HepG2 (cell line): ENCODE measurements around the gene ZNF747. TPM values are rescaled to one million over a fixed set of nuclear protein-coding genes. Genes with fewer than 3 reads are reported as not detected.
"Not testable (repeated sequence)": the region's sequence is repeated elsewhere in the genome, so short reads cannot be mapped to it uniquely, and the experiment has no call there.

ENCODE experiments used
- ATAC-seq: fragments of 200-7000 bp; cut with Tn5 transposase; 3 replicates; pipeline ENCODE4 v1.9.1; 2020; ENCODE audit warnings: mild to moderate bottlenecking, moderate library complexity
- BruUV-seq: library from RNA; stranded (reverse); fragments of 400-500 nt; replicated peaks from 2 replicates; lab custom pipeline; 2021; lab: Mats Ljungman, UMichigan
- CTCF ChIA-PET: fragments of 300-600 bp; formaldehyde crosslinking; extraction: SDS; loops from one replicate; lab custom pipeline; 2021; ENCODE audit warnings: low total read pairs, inconsistent platforms, low intra/inter-chr PET ratio; lab: Yijun Ruan, JAX
- POLR2A ChIA-PET: fragments of 350-600 bp; sonication (Branson Sonifier 250); formaldehyde crosslinking; loops from one replicate; lab custom pipeline; 2020; ENCODE audit warnings: antibody characterized with exemption, inconsistent platforms; lab: Yijun Ruan, JAX
- DNase-seq: peaks from one replicate; pipeline ENCODE4 v3.0.0-alpha.2; 2015; ENCODE audit warnings: low spot score
- FAIRE-seq: peaks from 3 replicates; lab custom pipeline; 2011; peaks lifted over from hg19 to GRCh38; lab: Jason Lieb, UNC
- H2AFZ ChIP-seq: one replicate; pipeline ENCODE4 v1.6.1; 2011; ENCODE audit warnings: low read length, inconsistent platforms
- H3K27ac ChIP-seq: fragments of 300-600 bp; 3 replicates; pipeline ENCODE4 v1.8.0; 2011; ENCODE audit warnings: mixed run types, mild to moderate bottlenecking, mixed read lengths, low read length, inconsistent platforms; ENCODE audit not compliant: insufficient read depth; ENCODE audit errors: extremely low read length
- H3K27me3 ChIP-seq, 2 experiments: fragments of 200-600 bp in 1 of 2; 2 replicates in 1 of 2; 3 replicates in 1 of 2; pipeline versions ENCODE4 v1.6.0 to v1.8.0; 2011; ENCODE audit warnings: low read length in 2 of 2, mild to moderate bottlenecking in 2 of 2, moderate library complexity in 2 of 2, inconsistent platforms in 1 of 2; ENCODE audit not compliant: insufficient read depth in 2 of 2, control insufficient read depth in 1 of 2
- H3K36me3 ChIP-seq, 2 experiments: fragments of 200-600 bp in 1 of 2; replicated peaks in 1 of 2; 2 replicates in 1 of 2; 3 replicates in 1 of 2; pipeline versions ENCODE4 v1.5.1 to v1.8.0; 2011; ENCODE audit warnings: low read length in 2 of 2, inconsistent platforms in 1 of 2; ENCODE audit not compliant: insufficient read depth in 2 of 2, control insufficient read depth in 1 of 2
- H3K4me1 ChIP-seq: 2 replicates; pipeline ENCODE4 v1.5.1; 2012; ENCODE audit warnings: low read length, inconsistent platforms; ENCODE audit not compliant: insufficient read depth
- H3K4me2 ChIP-seq: 2 replicates; pipeline ENCODE4 v1.6.0; 2011; ENCODE audit warnings: low read depth, low read length, inconsistent platforms
- H3K4me3 ChIP-seq, 3 experiments: fragments of 200-600 bp in 1 of 3; sonication (generic), shearing (Covaris generic) in 1 of 3; replicated peaks in 1 of 3; 2 replicates each; pipeline ENCODE4 v1.5.1; 2011 to 2016; ENCODE audit warnings: low read length in 3 of 3, inconsistent platforms in 2 of 3, low read depth in 2 of 3, mild to moderate bottlenecking in 2 of 3, control low read depth in 1 of 3, mixed read lengths in 1 of 3; ENCODE audit not compliant: insufficient read depth in 1 of 3
- H3K79me2 ChIP-seq: one replicate; pipeline ENCODE4 v1.6.1; 2011; ENCODE audit warnings: low read length, inconsistent platforms; ENCODE audit not compliant: insufficient read depth
- H3K9ac ChIP-seq: 2 replicates; pipeline ENCODE4 v1.6.0; 2011; ENCODE audit warnings: mild to moderate bottlenecking, low read depth, low read length, inconsistent platforms; ENCODE audit not compliant: insufficient read depth
- H3K9me3 ChIP-seq: 2 replicates; pipeline ENCODE4 v1.5.1; 2012; ENCODE audit warnings: mild to moderate bottlenecking, low read length
- H4K20me1 ChIP-seq: 2 replicates; pipeline ENCODE4 v1.6.0; 2011; ENCODE audit warnings: inconsistent platforms, mild to moderate bottlenecking, low read length, moderate library complexity; ENCODE audit not compliant: insufficient read depth
- HES4 ChIP-seq: sonication (generic); formaldehyde crosslinking; IDR thresholded peaks from 2 replicates; pipeline ENCODE4 v1.9.0; 2021; ENCODE audit warnings: mild to moderate bottlenecking, missing genetic modification reagents, borderline replicate concordance
- MEF2D ChIP-seq: sonication (generic); formaldehyde crosslinking; IDR thresholded peaks from 2 replicates; pipeline ENCODE4 v1.5.1; 2020; ENCODE audit warnings: mild to moderate bottlenecking, missing genetic modification reagents
- MIER2 ChIP-seq: IDR thresholded peaks from 2 replicates; pipeline ENCODE4 v1.6.1; 2016; ENCODE audit warnings: missing biosample characterization, missing genetic modification reagents
- MYC ChIP-seq: sonication (generic); formaldehyde crosslinking; IDR thresholded peaks from 2 replicates; pipeline ENCODE4 v1.9.0; 2021; ENCODE audit warnings: missing genetic modification reagents, borderline replicate concordance
- SAP130 ChIP-seq: IDR thresholded peaks from 2 replicates; pipeline ENCODE4 v1.6.1; 2016; ENCODE audit warnings: low read depth
- TEAD3 ChIP-seq: optimal IDR thresholded peaks from 2 replicates; pipeline ENCODE3; 2016; ENCODE audit warnings: borderline replicate concordance
- ZBTB38 ChIP-seq: sonication (generic); formaldehyde crosslinking; IDR thresholded peaks from 2 replicates; pipeline ENCODE4 v1.5.1; 2020; ENCODE audit warnings: mild to moderate bottlenecking, missing genetic modification reagents
- ZEB1 ChIP-seq: IDR thresholded peaks from 2 replicates; pipeline ENCODE4 v1.6.1; 2012; ENCODE audit warnings: mild to moderate bottlenecking, low read depth, inconsistent platforms; ENCODE audit not compliant: insufficient replicate concordance
- ZKSCAN5 ChIP-seq: sonication (generic); formaldehyde crosslinking; IDR thresholded peaks from 2 replicates; pipeline ENCODE4 v1.5.1; 2020; ENCODE audit warnings: mild to moderate bottlenecking, missing genetic modification reagents
- ZNF777 ChIP-seq: sonication (generic); formaldehyde crosslinking; IDR thresholded peaks from 2 replicates; pipeline ENCODE4 v1.4.0; 2020; ENCODE audit warnings: missing genetic modification reagents
- ZSCAN9 ChIP-seq: IDR thresholded peaks from 2 replicates; pipeline ENCODE4 v1.6.1; 2016; ENCODE audit warnings: borderline replicate concordance
- WGBS: methylation state at CpG from one replicate; pipeline ENCODE4 v1.1.6; 2017; ENCODE audit warnings: low lambda C conversion rate; 5-methylcytosine and 5-hydroxymethylcytosine counted together
- in situ Hi-C: cut with HindIII; loops from 2 replicates; pipeline ENCODE4 v1.10.0; 2017; ENCODE audit warnings: low pct_unique_long_range_greater_than_20kb; ENCODE audit not compliant: extremely low pct_ligation_motif_present
- intact Hi-C: fragments of 100-400 bp; cut with micrococcal nuclease; formaldehyde crosslinking; loops from one replicate; pipeline ENCODE4 v1.10.0; 2022; ENCODE audit not compliant: unreplicated experiment
- polyA plus RNA-seq, 8 experiments: library from polyadenylated mRNA; depleted of rRNA in 3 of 8; stranded (reverse) in 7 of 8; unstranded in 1 of 8; fragments of >200 nt; fragmentation: Illumina TruSeq in 4 of 8; extraction: Trizol in 4 of 8; gene quantifications; 2 replicates each; pipeline versions ENCODE4 v1.2.1 to v1.2.3, GENCODE V29; 2011 to 2016; ENCODE audit warnings: low read depth in 4 of 8, missing spikeins in 1 of 8, mixed read lengths in 1 of 8; ENCODE audit not compliant: insufficient read depth in 1 of 8
- total RNA-seq, 5 experiments: library from RNA; depleted of rRNA; stranded (reverse); fragments of >200 nt; fragmentation: Illumina TruSeq; extraction: Trizol; gene quantifications; 2 replicates each; pipeline ENCODE4 v1.2.3, GENCODE V29; 2016; ENCODE audit warnings: low read depth in 1 of 5
- TF ChIP-seq, protein P1 (sequence below): sonication (generic); formaldehyde crosslinking; IDR thresholded peaks from 2 replicates; pipeline ENCODE4 v1.5.1; 2020; ENCODE audit warnings: mild to moderate bottlenecking, missing genetic modification reagents, moderate library complexity
- TF ChIP-seq, protein P2 (sequence below): sonication (generic); formaldehyde crosslinking; IDR thresholded peaks from 2 replicates; pipeline ENCODE4 v1.8.0; 2023; ENCODE audit warnings: mild to moderate bottlenecking, missing genetic modification reagents
- TF ChIP-seq, protein P3 (sequence below): sonication (generic); formaldehyde crosslinking; IDR thresholded peaks from 2 replicates; pipeline ENCODE4 v1.4.0; 2020; ENCODE audit warnings: missing genetic modification reagents

Gene ZNF747
- total and polyA plus RNA-seq, 2 of the 13 experiments (the other 11 are each of a cell fraction or from before 2014, with no cell fraction given): 7.2 to 10.2 TPM

DNA sequence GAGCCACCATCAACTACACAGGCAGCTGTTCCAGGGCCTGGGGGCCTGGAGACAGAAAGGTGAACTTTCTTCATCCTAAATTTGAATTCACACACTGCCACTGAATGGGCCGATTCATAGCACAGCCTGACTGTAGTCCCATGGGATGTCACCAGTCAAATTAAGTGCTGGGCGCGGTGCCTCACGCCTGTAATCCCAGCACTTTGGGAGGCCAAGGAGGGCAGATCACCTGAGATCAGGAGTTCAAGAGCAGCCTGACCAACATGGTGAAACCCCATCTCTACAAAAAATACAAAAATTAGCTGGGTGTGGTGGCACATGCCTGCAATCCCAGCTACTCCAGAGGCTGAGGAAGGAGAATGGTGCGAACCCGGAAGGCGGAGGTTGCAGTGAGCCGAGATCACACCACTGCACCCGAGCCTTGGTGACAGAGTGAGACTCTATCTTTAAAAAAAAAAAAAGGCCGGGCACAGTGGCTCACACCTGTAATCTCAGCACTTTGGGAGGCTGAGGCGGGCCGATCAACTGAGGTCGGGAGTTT is 5.4 kb upstream of the ZNF747 start:
- FAIRE-seq, CTCF ChIA-PET: not testable (repeated sequence)

More for the DNA sequence above, 5.4 kb upstream of the ZNF747 start:
- H3K4me3 ChIP-seq, H4K20me1 ChIP-seq, H2AFZ ChIP-seq, in situ Hi-C loops, H3K36me3 ChIP-seq, BruUV-seq, H3K9me3 ChIP-seq, H3K27me3 ChIP-seq, ATAC-seq, DNase-seq: not testable (repeated sequence)
- POLR2A ChIA-PET: interaction anchor here (1.1 to 4.0 kb wide), 6 partner anchors 12 to 97 kb away, joined by 3 to 30 read pairs (median 4); partner anchors contain the start of genes ZNF689 and ZNF764
- Histone ChIP-seq H3K4me1 (peaks cover 85% of the 10 kb centered on the region), H3K4me2 (peak overlapping the region; percentile 30; the same call in 1 of the 2 replicates), H3K79me2 (peaks cover 14% of the 10 kb centered on the region), H3K27ac (peak overlapping the region; percentile 36), H3K9ac (peak overlapping the region; percentile 3; the same call in 1 of the 2 replicates)
- 90% methylated on average over 13 of the region's 13 CpGs for WGBS
- TF ChIP-seq, protein P1, sequence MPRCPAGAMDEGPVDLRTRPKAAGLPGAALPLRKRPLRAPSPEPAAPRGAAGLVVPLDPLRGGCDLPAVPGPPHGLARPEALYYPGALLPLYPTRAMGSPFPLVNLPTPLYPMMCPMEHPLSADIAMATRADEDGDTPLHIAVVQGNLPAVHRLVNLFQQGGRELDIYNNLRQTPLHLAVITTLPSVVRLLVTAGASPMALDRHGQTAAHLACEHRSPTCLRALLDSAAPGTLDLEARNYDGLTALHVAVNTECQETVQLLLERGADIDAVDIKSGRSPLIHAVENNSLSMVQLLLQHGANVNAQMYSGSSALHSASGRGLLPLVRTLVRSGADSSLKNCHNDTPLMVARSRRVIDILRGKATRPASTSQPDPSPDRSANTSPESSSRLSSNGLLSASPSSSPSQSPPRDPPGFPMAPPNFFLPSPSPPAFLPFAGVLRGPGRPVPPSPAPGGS (CRISPR knock-in tag): 0 out of 2 replicates have a peak, but pooled peaks have one; percentile 2
- TF ChIP-seq MIER2 (CRISPR knock-in tag) (peak; percentile 43; the same call in 1 of the 2 replicates), MEF2D (CRISPR knock-in tag) (0 out of 2 replicates have a peak, but pooled peaks have one; percentile 13), ZKSCAN5 (0 out of 2 replicates have a peak, but pooled peaks have one; percentile 9), ZSCAN9 (peak; percentile 27; the same call in 1 of the 2 replicates), ZNF777 (CRISPR knock-in tag) (0 out of 2 replicates have a peak, but pooled peaks have one; percentile 13), TEAD3 (CRISPR knock-in tag) (peak; percentile 43), ZBTB38 (CRISPR knock-in tag) (0 out of 2 replicates have a peak, but pooled peaks have one; percentile 24), HES4 (0 out of 2 replicates have a peak, but pooled peaks have one; percentile 50), SAP130 (CRISPR knock-in tag) (0 out of 2 replicates have a peak, but pooled peaks have one; percentile 6), MYC (CRISPR knock-in tag) (peak; percentile 4; the same call in 1 of the 2 replicates), ZEB1 (peak; percentile 33)
- TF ChIP-seq, protein P2, sequence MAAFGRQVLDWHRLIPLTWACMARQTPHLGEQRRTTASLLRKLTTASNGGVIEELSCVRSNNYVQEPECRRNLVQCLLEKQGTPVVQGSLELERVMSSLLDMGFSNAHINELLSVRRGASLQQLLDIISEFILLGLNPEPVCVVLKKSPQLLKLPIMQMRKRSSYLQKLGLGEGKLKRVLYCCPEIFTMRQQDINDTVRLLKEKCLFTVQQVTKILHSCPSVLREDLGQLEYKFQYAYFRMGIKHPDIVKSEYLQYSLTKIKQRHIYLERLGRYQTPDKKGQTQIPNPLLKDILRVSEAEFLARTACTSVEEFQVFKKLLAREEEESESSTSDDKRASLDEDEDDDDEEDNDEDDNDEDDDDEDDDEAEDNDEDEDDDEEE (CRISPR knock-in tag): 0 out of 2 replicates have a peak, but pooled peaks have one; percentile 3
- TF ChIP-seq, protein P3, sequence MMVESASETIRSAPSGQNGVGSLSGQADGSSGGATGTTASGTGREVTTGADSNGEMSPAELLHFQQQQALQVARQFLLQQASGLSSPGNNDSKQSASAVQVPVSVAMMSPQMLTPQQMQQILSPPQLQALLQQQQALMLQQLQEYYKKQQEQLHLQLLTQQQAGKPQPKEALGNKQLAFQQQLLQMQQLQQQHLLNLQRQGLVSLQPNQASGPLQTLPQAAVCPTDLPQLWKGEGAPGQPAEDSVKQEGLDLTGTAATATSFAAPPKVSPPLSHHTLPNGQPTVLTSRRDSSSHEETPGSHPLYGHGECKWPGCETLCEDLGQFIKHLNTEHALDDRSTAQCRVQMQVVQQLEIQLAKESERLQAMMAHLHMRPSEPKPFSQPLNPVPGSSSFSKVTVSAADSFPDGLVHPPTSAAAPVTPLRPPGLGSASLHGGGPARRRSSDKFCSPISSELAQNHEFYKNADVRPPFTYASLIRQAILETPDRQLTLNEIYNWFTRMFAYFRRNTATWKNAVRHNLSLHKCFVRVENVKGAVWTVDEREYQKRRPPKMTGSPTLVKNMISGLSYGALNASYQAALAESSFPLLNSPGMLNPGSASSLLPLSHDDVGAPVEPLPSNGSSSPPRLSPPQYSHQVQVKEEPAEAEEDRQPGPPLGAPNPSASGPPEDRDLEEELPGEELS: peak; percentile 2; the same call in 1 of the 2 replicates
- intact Hi-C loops: loop anchor here (1.0 to 5.0 kb wide), 2 partner anchors 27 to 77 kb away; no protein-coding TSS in a partner anchor
